ENCODE measurements around the gene COMMD10.

The COMMD10 gene

DNA sequence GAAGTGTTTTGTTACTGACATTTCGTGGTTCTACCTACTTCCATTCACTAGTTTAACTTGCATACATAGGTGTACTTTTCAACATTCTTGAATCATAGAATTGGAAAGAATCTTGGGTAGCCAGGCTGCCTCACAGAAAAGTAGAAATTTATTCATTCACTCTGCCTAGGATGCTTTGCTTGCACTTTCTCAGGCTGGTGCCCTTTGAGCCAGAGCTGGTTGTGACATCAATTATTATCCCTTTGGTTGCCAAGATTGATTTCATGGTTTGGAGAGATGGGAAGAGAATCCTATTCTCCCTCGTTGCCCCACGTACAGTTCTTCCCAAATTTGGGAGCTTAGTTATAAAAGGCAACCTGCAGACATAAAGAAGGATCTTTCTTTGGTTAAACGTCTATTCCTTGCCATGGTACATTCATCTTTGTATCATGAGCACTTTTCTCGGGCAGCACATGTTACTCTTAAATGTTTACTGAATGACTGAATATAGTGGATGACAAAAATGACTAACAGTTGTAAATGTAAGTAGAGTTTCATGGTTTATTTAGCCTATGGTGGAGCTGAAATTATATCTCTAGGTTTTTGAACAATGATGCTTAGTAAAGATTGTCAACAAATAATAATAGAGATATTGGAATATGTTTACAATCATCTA is 195.5 kb downstream of the COMMD10 start:
- H3K9ac ChIP-seq (ENCODE audit: low read length), result no peak overlapping the region
- TF ChIP-seq, protein P1, sequence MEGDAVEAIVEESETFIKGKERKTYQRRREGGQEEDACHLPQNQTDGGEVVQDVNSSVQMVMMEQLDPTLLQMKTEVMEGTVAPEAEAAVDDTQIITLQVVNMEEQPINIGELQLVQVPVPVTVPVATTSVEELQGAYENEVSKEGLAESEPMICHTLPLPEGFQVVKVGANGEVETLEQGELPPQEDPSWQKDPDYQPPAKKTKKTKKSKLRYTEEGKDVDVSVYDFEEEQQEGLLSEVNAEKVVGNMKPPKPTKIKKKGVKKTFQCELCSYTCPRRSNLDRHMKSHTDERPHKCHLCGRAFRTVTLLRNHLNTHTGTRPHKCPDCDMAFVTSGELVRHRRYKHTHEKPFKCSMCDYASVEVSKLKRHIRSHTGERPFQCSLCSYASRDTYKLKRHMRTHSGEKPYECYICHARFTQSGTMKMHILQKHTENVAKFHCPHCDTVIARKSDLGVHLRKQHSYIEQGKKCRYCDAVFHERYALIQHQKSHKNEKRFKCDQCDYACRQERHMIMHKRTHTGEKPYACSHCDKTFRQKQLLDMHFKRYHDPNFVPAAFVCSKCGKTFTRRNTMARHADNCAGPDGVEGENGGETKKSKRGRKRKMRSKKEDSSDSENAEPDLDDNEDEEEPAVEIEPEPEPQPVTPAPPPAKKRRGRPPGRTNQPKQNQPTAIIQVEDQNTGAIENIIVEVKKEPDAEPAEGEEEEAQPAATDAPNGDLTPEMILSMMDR (IDR thresholded peaks at IDR 0.05; ENCODE audit: insufficient read depth, low read length, poor library complexity, severe bottlenecking), result no peak
- TF ChIP-seq EZH2phosphoT487 (conservative IDR thresholded peaks at IDR 0.05; ENCODE audit: low read length), result no peak
- no peak overlapping the region for H3K4me3 ChIP-seq (ENCODE audit: insufficient read depth, low read length, poor library complexity, severe bottlenecking)
- H4K20me1 ChIP-seq (ENCODE audit: low read depth, low read length), result no peaks in the 10 kb centered on the region
- H2AFZ ChIP-seq (ENCODE audit: low read depth, low read length, severe bottlenecking), result no peak overlapping the region
- no peaks in the 10 kb centered on the region for H3K27me3 ChIP-seq (ENCODE audit: low read length)
- H3K9me3 ChIP-seq (ENCODE audit: insufficient read depth, low read length), result 0 out of 2 replicates have a peak, but pooled peaks cover 5% of the 10 kb centered on the region
- H3F3A ChIP-seq (ENCODE audit: insufficient read depth), result no peaks in the 10 kb centered on the region
- H3K4me2 ChIP-seq (ENCODE audit: low read depth, low read length, poor library complexity, severe bottlenecking), result no peak overlapping the region
- 0 out of 2 replicates have a peak, but pooled peaks cover 8% of the 10 kb centered on the region for H3K36me3 ChIP-seq (ENCODE audit: low read length)
- no peaks in the 10 kb centered on the region for H3K79me2 ChIP-seq (ENCODE audit: insufficient read depth, low read length)
- no peak overlapping the region for H3K27ac ChIP-seq (ENCODE audit: low read depth, low read length)
- no peaks in the 10 kb centered on the region for H3K9me2 ChIP-seq (replicated peaks; ENCODE audit: insufficient read depth, low read length)

DNA sequence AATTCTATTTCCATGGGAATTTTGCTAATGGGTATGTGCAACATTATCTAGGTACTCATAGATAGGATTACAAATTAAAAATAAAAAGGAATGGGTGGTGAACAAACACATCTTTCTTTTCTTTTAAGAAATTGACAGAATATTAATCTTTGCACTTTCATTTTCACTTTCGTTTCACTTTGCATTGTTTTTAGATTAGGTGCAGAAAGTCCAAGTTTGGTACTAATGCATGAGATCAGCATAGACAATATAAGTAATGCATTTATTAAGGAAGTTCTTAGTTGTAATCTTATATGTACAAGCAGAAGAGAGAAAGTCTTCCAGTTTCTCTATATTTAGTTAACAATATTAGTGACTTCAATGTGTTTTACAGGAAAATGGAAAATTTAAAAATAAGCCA is 196.5 kb downstream of the COMMD10 start:
- Histone ChIP-seq H3K27ac (ENCODE audit: low read depth, low read length) (no peak overlapping the region), H3K27me3 (ENCODE audit: low read length) (no peaks in the 10 kb centered on the region), H3K4me3 (ENCODE audit: insufficient read depth, low read length, poor library complexity, severe bottlenecking) (no peak overlapping the region), H3K9me2 (replicated peaks; ENCODE audit: insufficient read depth, low read length) (no peaks in the 10 kb centered on the region), H3F3A (ENCODE audit: insufficient read depth) (no peaks in the 10 kb centered on the region), H3K79me2 (ENCODE audit: insufficient read depth, low read length) (no peaks in the 10 kb centered on the region), H3K9me3 (ENCODE audit: insufficient read depth, low read length) (0 out of 2 replicates have a peak, but pooled peaks cover 5% of the 10 kb centered on the region), H3K36me3 (ENCODE audit: low read length) (0 out of 2 replicates have a peak, but pooled peaks cover 5% of the 10 kb centered on the region), H3K4me2 (ENCODE audit: low read depth, low read length, poor library complexity, severe bottlenecking) (no peak overlapping the region), H4K20me1 (ENCODE audit: low read depth, low read length) (no peaks in the 10 kb centered on the region), H2AFZ (ENCODE audit: low read depth, low read length, severe bottlenecking) (no peak overlapping the region), H3K9ac (ENCODE audit: low read length) (no peak overlapping the region)
- TF ChIP-seq EZH2phosphoT487 (conservative IDR thresholded peaks at IDR 0.05; ENCODE audit: low read length), result no peak
- TF ChIP-seq, protein P1 (IDR thresholded peaks at IDR 0.05; ENCODE audit: insufficient read depth, low read length, poor library complexity, severe bottlenecking), result no peak

DNA sequence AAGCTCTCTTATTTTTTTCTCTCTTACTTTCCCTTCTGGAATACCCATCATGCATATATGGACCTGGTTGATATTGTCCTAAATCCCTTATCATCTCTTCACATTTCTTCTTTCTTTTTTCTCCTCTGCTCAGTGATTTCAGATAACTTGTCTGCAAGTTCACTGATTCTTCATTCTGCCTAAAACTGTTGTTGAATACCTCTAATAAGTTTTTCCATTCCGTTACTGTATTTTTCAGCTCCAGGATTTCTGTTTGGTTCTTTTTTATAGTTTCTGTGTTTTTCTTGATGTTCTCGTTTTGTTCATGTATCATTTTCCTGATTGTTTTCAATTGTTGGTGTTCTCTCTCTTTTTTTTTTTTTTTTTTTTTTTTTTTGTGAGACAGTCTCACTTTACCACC is 203.7 kb downstream of the COMMD10 start:
- H4K20me1 ChIP-seq (ENCODE audit: low read depth, low read length), result no peaks in the 10 kb centered on the region
- TF ChIP-seq EZH2phosphoT487 (conservative IDR thresholded peaks at IDR 0.05; ENCODE audit: low read length), result no peak
- TF ChIP-seq, protein P1 (IDR thresholded peaks at IDR 0.05; ENCODE audit: insufficient read depth, low read length, poor library complexity, severe bottlenecking), result no peak
- H3K9ac ChIP-seq (ENCODE audit: low read length), result no peak overlapping the region
- H3K36me3 ChIP-seq (ENCODE audit: low read length), result peaks cover 11% of the 10 kb centered on the region
- no peak overlapping the region for H2AFZ ChIP-seq (ENCODE audit: low read depth, low read length, severe bottlenecking)
- no peak overlapping the region for H3K4me3 ChIP-seq (ENCODE audit: insufficient read depth, low read length, poor library complexity, severe bottlenecking)
- no peaks in the 10 kb centered on the region for H3F3A ChIP-seq (ENCODE audit: insufficient read depth)
- H3K27me3 ChIP-seq (ENCODE audit: low read length), result no peaks in the 10 kb centered on the region
- H3K9me3 ChIP-seq (ENCODE audit: insufficient read depth, low read length), result no peaks in the 10 kb centered on the region
- no peaks in the 10 kb centered on the region for H3K9me2 ChIP-seq (replicated peaks; ENCODE audit: insufficient read depth, low read length)
- no peak overlapping the region for H3K27ac ChIP-seq (ENCODE audit: low read depth, low read length)
- H3K4me2 ChIP-seq (ENCODE audit: low read depth, low read length, poor library complexity, severe bottlenecking), result no peak overlapping the region
- H3K79me2 ChIP-seq (ENCODE audit: insufficient read depth, low read length), result no peaks in the 10 kb centered on the region
